HTERT RPE-1 (cell line): Measurements from ENCODE around the gene ZNF197.
"Not testable (repeated sequence)": the region's sequence is repeated elsewhere in the genome, so short reads cannot be mapped to it uniquely, and the experiment has no call there.

Source experiments
- in situ Hi-C: fragments of 300-500 bp; cut with MboI; formaldehyde crosslinking; loops from 4 replicates; pipeline ENCODE4 v1.14.3; 2020; ENCODE audit warnings: low sequenced_read_pairs

ZNF197 gene

DNA sequence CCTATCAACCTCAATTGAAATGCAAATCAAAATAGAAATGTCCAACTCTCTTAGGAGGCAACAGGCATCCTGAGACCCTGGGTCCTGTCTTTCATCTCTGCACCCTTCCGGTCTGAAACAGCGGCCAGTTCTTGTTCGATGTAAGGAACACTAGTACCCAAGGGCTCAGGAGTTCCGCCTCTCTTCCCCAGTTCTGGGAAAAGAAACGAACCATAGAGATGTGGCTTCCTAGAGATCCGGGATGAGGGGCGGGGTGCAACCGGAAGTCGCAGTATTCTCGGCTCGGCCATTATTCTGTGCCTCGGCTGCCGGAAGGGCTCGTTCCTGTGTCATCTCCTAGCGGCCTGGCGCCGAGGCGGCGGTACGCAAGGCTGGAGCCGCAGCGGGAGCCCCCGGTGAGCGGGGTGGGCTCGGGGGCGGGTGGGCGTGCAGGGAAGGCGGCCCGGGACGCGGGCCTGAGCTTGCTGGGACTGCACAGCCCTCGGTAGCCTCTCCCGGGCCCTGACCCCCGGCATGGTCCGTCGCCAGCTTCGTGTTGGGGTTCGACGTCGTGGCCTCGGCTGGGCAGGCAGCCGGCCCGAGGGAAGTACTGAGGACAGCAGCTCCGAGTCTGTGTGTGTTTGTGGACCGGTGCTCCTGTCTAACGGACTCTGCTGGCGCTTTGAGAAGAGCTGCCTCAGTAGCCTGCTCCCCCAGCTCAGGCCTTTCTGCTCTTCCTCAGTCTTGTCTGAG, at the start of gene ZNF197:
Gene ZNF197 (plus strand): TSS at position 288 of the 732 bp plus-strand sequence. CDS start 4,119 bp downstream, outside the sequence.
- in situ Hi-C loops: no loop called here

DNA sequence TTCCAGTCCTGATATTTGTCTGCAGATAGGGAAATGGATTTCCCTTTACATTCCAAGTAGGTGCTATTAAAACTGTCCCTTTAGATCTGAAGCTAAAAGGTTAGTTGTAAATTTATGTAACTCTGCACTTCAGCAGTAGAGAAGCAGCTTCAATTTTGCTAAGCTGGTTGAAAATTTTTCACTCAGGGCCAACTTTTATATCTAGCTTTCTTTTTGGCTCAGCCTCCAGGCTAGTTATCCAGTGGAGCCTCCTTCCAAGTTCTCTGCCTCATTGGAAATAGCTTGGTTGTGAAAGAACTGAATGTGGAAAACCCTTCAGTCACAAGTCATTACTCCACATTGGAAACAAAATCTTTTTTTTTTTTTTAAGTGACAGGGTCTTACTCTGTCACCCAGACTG, 48.2 kb upstream of the ZNF197 start:
- in situ Hi-C loops: no loop called here

DNA sequence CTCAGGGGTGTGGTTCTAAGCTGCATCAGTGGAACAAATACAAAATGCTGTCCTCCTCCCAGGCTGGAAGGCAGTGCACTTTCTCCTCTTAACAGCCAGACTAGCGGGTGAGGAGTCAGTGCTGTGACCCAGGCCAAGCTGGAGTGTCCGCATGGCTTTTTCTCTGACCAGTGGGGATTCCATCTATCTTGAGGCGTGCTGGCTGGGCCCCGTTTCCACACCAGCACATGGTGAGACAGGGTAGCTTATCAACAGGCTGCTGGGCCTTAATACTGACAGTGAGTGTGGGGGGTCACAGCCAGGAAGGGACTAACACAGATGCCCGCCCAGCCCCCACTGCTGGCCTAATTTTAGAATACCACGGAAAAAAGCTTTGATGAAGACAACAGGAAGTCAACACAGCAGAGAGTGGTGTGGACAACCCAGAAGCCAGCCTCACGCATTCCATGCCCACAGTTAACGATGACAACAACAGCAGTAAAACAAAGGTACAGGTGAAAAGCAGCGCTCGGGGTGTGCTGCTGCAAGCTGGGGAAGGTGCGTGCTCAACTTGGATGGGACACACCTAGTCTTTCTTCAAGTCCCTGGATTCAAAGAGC, 47.4 kb upstream of the ZNF197 start:
- in situ Hi-C loops: not testable (repeated sequence)

GRCh38 chr3:44578316-44578715, 46.5 kb upstream of the ZNF197 start:
- in situ Hi-C loops: not testable (repeated sequence)

DNA sequence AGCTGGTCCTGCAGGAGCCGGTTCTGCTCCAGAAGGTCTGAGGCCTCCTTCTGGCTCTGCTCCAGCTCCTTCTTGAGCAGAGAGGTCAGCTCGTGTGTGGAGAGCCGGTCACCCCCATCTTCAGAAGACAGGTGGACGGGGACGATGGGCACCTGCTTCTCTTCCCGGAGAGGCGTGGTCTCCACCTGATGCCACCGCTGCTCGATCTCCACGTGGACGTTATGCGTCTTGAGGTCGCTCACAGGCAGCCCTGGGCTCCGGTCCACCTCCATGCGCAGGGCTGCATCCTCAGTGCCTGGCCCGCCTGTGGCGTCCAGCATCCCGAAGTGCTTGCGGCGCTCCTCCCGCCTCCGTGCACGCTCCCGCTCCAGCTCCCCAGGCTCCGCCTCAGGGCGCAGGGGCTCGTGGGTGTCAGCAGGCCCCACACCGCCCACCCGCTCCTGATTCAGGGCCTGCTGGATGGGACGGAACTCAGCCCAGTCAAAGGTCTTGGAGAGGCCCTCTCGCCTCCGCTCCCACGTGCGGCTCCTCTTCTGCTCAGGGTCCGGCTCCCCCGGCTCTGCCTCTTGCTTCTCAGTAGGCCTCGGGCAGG, 45.8 kb upstream of the ZNF197 start:
- in situ Hi-C loops: not testable (repeated sequence)

DNA sequence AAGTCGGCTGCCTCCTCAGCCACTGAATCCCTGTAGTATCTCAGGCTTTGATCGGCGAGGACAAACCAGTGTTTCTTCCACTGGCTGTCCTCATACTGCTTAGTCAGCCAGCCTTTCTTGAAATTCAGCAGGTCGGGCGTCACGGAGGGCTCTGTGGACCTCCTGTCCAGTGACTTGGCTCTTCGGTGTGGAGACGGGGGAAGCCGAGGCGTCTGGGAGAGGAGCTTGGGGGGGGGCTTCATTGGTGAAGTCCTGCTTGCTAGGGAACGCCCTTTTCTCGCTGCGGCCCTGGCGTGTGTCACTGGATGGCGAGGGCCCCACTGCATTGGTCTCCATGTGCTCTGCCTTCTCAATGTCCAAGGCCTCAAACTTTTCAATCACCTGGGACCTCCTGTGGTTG, 45.1 kb upstream of the ZNF197 start:
- in situ Hi-C loops: not testable (repeated sequence)

DNA sequence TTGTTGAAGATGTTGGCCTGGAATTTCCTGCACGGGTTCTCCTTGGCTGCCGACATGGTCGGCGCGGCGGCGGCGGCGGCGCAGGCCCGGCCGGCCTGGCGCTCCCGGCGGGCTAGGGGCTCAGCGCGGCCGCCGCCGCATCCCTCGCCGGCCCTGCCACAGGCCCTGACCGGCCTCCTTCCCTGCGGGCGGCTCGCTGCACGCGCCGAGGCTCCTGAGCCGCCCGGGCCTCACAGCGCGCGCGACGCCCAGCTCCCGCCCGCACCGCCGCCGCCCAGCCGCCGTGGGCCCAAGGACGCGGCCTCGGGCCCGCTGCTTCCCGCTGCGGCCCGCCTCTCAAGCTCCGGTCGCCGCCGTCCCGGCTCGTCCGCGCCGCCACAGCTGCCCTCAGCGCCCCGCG, 43.9 kb upstream of the ZNF197 start:
- in situ Hi-C loops: not testable (repeated sequence)

GRCh38 chr3:44584646-44585501, 40.0 kb upstream of the ZNF197 start, which contains the start of gene ZNF660:
ZNF660 (plus strand) TSS chr3:44584964; CDS start chr3:44594194, 9,230 bp downstream.
- in situ Hi-C loops: no loop called here

DNA sequence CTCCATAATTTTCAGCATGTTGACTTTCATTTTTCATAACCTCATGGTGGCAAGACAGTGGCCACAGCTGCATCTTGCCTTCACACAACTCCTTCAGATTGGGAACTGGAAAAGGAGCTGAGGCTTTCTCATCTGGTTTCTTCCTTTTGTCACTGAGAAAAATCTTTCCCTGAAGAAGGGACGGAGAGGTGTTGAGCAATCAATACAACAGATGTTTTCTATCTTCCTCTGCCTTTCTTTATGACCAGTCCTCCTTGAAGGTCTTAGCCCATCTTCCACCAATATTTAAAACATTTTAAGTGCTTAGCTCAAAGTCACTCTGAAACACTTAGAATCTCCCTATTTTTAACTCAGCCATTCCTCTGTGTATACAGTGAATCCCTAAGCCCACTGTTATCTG, 28.2 kb upstream of the ZNF197 start:
- in situ Hi-C loops: no loop called here

DNA sequence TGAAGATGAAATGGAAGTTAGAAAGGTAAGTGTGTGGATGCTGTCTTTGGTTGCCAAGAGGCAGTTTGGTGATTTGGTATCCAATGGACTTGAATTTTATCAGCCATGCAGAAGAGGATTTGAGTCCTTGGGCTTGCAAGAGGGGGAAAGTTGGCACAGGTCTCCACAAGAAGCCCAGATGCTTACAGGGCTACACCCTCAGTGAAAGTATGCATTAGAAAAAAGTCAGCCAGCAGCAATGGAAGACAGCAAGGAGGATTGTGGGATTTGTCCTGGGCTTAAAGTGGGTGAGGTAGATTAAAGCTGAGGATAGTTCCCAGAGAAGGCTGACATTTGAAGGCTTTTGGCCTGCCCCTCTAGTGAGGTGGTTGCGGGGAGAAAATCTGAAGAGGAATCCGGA, 23.1 kb upstream of the ZNF197 start:
- in situ Hi-C loops: no loop called here

- in situ Hi-C loops: no loop called here
Measured at GRCh38 chr3:44612678-44613077, 12.2 kb upstream of the ZNF197 start.

DNA sequence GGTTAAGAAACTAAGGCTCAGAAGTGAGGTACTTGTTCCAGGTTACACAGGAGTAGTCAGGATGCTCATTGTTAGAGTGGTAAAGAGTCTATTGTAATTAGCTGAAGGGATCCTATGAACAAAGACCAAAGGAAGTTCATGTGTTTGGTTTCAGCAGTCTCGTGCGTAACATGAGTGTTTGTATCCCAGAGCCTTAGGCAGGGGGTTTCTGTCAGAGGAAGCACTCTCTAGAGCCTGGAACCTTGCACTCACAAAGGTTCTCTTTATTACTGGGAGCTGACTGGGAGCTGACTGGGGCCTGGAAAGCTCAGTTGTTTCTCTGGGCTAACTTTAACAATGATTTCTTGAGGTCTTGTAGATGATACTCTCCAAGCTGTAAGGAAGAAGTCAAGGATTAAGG, 3.9 kb downstream of the ZNF197 start:
- in situ Hi-C loops: no loop called here

GRCh38 chr3:44632193-44632592, 7.4 kb downstream of the ZNF197 start:
- in situ Hi-C loops: no loop called here

DNA sequence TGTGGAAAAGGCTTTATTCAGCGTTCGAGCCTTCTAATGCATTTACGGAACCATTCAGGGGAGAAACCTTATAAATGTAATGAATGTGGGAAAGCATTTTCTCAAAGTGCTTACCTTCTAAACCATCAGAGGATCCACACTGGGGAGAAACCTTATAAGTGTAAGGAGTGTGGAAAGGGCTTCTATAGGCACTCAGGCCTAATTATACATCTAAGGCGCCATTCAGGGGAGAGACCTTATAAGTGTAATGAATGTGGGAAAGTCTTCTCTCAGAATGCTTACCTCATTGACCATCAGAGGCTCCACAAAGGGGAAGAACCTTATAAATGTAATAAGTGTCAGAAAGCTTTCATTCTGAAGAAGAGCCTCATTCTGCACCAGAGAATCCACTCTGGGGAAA, 17.5 kb downstream of the ZNF197 start:
- in situ Hi-C loops: no loop called here

DNA sequence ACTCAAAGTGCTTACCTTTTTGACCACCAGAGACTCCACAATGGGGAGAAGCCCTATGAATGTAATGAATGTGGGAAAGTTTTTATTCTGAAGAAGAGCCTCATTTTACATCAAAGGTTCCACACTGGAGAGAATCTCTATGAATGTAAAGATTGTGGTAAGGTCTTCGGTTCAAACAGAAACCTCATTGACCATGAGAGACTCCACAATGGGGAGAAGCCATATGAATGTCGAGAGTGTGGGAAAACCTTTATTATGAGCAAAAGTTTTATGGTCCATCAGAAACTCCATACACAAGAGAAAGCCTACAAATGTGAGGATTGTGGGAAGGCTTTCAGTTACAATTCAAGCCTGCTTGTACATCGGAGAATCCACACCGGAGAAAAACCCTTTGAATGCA, 18.2 kb downstream of the ZNF197 start:
- in situ Hi-C loops: no loop called here

DNA sequence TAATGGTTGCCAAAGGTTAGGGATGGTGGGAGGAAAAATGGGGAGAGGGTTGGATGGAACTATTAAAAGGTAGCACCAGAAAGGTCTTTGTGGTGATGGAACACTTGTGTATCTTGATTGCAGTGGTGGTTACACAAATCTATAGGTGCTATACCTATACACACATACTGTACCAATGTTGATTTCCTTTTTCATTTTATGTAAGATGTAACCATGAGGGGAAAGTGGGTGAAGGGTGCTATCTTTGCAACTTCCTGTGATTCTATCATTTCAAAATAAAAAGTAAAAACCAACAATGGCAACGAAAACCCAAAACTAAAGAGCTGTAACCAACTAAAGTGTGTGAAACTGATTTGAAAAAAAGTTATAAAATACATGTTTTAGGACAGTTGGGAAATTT, 22.9 kb downstream of the ZNF197 start:
- in situ Hi-C loops: no loop called here

DNA sequence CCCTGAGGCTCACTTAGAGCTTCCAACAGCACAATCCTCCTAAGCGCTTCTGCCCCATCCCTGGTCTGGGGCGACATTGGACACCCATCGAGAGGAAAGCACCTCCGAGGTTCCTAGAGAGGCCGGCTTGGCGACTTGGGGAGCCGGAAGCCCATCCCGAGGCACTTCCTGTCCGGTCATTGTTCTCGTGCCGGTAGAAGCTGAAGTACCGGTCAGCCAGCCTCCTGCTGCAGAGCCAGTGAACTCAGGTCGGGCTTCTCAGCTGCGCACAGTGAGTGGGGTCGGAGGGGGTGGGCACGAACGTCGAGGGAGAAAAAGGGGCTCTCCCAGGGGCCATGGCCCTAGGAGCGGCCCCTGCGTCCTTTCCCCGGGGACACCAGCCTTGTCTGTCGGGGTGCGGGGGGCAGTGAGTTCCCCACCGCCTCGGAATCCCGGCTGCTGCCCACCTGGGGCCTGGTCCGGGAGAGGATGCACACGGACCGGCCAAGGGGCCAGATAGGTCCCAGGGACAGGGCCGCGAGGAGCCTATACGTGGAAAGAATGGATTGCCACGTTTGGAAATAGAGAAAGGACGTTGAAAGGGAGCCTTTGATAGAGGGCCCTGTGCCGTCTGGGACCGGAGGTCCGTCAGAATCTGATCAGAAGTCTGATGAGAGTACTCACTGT, 23.9 kb downstream of the ZNF197 start, which contains the start of gene ZNF35:
Gene ZNF35 (plus strand): TSS at position 169 of the 666 bp plus-strand sequence. CDS start 2,336 bp downstream, outside the sequence.
- in situ Hi-C loops: no loop called here

DNA sequence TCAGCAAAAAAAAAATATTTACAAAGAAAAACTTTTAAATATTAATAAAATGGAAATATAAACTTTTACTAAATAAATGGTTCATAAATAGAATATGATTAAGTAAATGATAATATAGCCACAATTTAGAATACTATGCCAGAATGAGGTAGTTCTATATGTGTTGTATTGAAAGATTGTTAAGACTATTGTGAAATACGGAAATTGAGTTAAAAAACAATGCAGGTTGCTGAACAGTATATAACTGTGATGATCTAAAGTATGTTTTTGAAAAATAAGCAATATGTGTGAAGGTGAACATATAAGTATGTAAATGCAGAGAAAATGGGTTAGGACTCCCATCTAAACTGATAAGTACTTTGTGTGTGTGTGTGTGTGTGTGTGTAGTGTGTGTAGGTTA, 24.9 kb downstream of the ZNF197 start:
- in situ Hi-C loops: no loop called here

- in situ Hi-C loops: no loop called here
Measured at GRCh38 chr3:44654039-44654438, 29.2 kb downstream of the ZNF197 start.

GRCh38 chr3:44659015-44659414, 34.2 kb downstream of the ZNF197 start:
- in situ Hi-C loops: no loop called here

GRCh38 chr3:44659434-44659833, 34.6 kb downstream of the ZNF197 start:
- in situ Hi-C loops: no loop called here
